Epithelial cell of proximal tubule (primary cell): ENCODE measurements around the gene FER1L5. TPM values are rescaled to one million over a fixed set of nuclear protein-coding genes. Genes with fewer than 3 reads are reported as not detected.
"Not testable (repeated sequence)": the region's sequence is repeated elsewhere in the genome, so short reads cannot be mapped to it uniquely, and the experiment has no call there.

Experiments
- DNase-seq: peaks from one replicate; pipeline ENCODE4 v3.0.0-alpha.2; 2011; ENCODE audit warnings: low read depth
- H3K4me3 ChIP-seq: 2 replicates; pipeline ENCODE4 v1.5.1; 2011; ENCODE audit warnings: low read depth, mild to moderate bottlenecking, low read length
- total RNA-seq: library from RNA; depleted of rRNA; stranded (reverse); fragments of >200 nt; gene quantifications from 2 replicates; pipeline ENCODE4 v1.2.3, GENCODE V29; 2015
- TF ChIP-seq, protein P1 (sequence below): conservative IDR thresholded peaks from 2 replicates; pipeline ENCODE4 v1.5.1; 2012; ENCODE audit warnings: low read depth, mild to moderate bottlenecking, low read length

Gene FER1L5
- total RNA-seq, 1 donor from 2014 or later, result 0.06 TPM

DNA sequence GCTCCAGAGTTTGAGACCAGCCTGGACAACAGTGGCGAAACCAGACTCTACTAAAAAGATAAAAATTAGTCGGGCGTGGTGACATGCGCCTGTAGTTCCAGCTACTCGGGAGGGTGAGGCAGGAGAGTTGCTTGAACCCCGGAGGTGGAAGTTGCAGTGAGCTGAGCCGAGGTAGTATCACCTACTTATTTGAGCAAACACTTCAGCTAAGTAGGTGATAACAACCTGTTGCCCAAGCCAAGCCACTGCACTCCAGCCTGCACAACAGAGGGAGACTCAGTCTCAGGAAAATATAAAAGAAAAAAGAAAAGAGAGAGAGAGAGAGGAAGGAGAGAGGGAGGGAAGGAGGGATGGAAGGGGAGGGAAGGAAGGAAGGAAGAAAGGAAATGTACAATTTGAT lies 21.3 kb downstream of the FER1L5 start:
- TF ChIP-seq, protein P1, sequence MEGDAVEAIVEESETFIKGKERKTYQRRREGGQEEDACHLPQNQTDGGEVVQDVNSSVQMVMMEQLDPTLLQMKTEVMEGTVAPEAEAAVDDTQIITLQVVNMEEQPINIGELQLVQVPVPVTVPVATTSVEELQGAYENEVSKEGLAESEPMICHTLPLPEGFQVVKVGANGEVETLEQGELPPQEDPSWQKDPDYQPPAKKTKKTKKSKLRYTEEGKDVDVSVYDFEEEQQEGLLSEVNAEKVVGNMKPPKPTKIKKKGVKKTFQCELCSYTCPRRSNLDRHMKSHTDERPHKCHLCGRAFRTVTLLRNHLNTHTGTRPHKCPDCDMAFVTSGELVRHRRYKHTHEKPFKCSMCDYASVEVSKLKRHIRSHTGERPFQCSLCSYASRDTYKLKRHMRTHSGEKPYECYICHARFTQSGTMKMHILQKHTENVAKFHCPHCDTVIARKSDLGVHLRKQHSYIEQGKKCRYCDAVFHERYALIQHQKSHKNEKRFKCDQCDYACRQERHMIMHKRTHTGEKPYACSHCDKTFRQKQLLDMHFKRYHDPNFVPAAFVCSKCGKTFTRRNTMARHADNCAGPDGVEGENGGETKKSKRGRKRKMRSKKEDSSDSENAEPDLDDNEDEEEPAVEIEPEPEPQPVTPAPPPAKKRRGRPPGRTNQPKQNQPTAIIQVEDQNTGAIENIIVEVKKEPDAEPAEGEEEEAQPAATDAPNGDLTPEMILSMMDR, result no peak
- H3K4me3 ChIP-seq, result no peak overlapping the region
- no peak for DNase-seq

DNA sequence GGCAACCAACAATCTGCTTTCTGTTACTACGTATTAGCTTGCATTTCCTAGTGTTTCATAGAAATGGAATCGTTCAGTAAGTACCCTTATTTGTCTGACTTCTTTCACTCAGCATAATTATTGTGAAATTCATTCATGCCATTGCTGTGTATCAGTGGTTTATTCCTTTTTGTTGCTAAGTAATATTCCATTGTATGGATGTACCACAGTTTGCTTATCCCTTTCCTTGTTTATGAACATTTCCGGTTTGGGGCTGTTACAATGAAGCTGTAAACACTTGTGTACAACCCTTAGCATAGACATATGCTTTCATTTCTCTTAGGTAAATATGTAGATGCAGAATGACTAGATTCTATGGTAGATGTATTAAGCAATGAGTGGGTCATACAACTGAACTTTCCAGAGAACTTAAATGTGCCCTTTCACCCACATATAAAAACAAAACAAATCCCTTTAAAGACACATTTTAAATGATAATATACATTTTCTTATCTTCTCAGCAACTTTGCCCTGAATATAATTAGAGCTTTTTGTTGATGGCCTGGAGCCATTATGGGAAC lies 21.9 kb downstream of the FER1L5 start:
- H3K4me3 ChIP-seq, result no peak overlapping the region
- TF ChIP-seq, protein P1, result no peak
- no peak for DNase-seq

DNA sequence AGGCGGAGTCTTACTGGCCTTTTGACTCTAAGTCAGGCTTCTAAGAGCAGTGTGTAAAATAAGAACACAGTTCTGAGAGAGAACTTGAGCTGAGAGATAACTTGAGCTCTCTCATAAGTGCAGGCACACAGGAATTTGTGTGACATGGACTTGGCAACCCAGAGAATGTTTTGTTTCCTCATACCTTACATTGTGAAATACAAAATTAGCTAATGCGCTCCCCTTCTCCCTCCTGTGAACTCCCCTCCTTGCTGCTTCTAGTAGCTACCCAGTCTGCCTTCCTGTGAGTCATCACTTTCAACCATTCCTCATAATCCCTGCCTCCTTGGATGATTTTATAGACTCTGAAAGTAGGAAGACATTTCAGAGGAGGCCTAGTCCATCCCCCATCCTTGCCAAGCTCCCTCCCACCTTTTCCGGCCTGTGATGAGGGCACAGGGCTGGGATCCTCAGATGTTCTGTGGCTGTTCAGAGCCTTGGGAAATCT lies 22.6 kb downstream of the FER1L5 start:
- H3K4me3 ChIP-seq, result no peak overlapping the region
- TF ChIP-seq, protein P1, result no peak
- peak; percentile 97 for DNase-seq

DNA sequence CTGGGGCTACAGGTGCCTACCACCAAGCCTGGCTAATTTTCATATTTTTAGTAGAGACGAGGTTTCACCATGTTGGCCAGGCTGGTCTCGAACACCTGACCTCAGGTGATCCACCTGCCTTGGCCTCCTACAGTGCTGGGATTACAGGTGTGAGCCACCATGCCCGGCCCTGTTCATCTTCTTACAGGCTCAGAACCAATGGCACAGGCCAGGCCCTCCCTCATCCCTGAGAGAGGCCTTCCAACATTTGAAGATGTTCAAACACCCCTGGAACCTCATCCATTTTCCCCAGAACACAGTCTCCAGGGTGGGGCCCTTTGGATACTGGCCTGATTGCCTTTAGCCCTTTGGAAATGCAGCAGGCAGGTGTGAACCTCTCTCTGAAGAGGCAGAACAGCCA lies 23.2 kb downstream of the FER1L5 start:
- H3K4me3 ChIP-seq, DNase-seq: not testable (repeated sequence)

DNA sequence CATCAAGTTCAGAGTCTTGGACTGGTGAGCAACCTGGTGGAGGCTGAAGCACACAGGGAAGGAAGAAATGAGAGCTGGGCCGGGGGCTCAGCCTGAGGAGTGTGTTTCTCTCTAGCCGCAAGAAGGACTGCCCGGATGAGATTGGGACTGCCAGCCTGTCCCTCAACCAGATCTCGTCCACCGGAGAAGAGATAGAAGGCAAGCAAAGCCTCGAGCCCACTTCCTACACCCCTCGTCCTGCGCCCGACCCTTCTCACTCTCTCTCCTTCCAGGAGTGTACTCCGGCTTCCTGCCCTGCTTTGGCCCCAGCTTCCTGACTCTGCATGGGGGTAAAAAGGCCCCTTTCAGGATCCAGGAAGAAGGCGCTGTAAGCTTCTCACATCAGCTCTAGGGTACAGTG lies 26.2 kb downstream of the FER1L5 start:
- DNase-seq, result no peak
- H3K4me3 ChIP-seq, result no peak overlapping the region
- TF ChIP-seq, protein P1, result no peak

DNA sequence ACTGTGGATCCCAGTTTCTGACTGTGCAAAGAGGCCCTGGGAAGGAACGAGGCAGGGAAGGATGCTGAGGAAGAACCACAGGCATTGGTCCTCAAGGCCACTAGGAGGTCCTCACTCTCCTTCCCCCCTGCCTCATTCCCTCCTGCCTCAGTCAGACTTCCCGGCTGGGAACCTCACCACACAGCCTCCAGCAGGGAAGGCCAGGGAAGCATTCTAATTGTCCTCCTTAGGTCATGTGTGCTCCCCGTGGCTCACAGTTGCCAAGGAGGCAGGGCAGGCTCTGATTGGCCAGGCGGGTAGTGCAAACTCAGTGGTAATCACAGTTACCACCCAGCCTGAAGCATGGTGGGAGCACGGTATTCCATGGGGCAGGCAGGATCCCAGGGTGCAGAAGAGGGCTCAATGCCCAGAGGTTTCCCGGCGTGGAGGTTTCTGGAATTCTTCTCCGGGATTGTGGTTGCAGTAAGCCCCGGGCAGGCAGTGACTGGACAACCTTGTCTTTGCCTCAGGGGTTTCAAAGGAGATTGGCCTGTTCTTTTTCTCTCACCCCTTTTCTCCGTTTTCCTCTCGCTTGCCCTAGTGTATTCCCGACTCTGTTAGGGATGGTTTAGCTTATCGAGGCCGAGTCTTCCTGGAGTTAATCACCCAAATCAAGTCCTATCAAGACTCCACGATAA lies 27.1 kb downstream of the FER1L5 start:
- TF ChIP-seq, protein P1, result no peak
- no peak for DNase-seq
- H3K4me3 ChIP-seq, result no peak overlapping the region

DNA sequence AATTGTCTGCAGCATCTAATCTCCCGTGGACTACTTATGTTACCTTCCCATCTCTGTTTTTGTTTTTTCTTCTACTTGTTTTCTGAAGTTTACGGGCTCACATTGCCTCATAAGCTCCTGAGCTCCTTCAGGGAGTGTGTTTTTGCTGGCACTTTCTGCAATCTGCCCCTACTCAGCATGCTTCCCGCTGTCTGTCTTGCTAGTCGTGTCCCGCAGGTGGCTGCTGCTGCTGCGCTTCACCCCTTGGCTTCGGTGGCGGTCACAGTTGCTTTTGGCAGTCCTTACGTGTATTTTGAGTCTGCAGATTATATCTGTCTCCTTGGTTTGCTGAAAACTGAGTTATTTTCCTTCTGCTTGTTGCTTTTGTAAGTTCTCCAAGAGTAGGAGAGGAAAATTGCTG lies 37.3 kb downstream of the FER1L5 start:
- H3K4me3 ChIP-seq, result no peak overlapping the region
- TF ChIP-seq, protein P1, result no peak
- no peak for DNase-seq
